ENCODE results near the gene ADAM10.

Gene ADAM10

GRCh38 chr15:58736018-58736643 is 13.4 kb downstream of the ADAM10 start:
- Histone ChIP-seq H3K4me2 (no peak overlapping the region), H3K36me3 (ENCODE audit: insufficient read depth) (no peaks in the 10 kb centered on the region), H3K4me1 (ENCODE audit: low read depth, poor library complexity, severe bottlenecking) (peaks cover 18% of the 10 kb centered on the region), H3K27ac (no peak overlapping the region), H3K79me2 (ENCODE audit: insufficient read depth, low read depth) (peaks cover 92% of the 10 kb centered on the region), H4K20me1 (ENCODE audit: insufficient read depth) (peaks cover 12% of the 10 kb centered on the region), H3K27me3 (ENCODE audit: insufficient read depth, low read depth) (no peaks in the 10 kb centered on the region), H2AFZ (ENCODE audit: low read depth) (no peak overlapping the region), H3K9ac (no peak overlapping the region), H3K4me3 (IDR thresholded peaks at IDR 0.05; ENCODE audit: insufficient read depth, low read depth, low read length) (no peak overlapping the region)
- no peak for TF ChIP-seq CTCF (conservative IDR thresholded peaks at IDR 0.05; ENCODE audit: low read depth, low read length)

- H3K9ac ChIP-seq = no peak overlapping the region
These were observed 14.6 kb downstream of the ADAM10 start for GRCh38 chr15:58734859-58735258.

GRCh38 chr15:58732625-58733363 is 16.7 kb downstream of the ADAM10 start:
- Histone ChIP-seq H3K27ac (no peak overlapping the region), H3K4me1 (ENCODE audit: low read depth, poor library complexity, severe bottlenecking) (peaks cover 19% of the 10 kb centered on the region), H4K20me1 (ENCODE audit: insufficient read depth) (peaks cover 22% of the 10 kb centered on the region), H3K4me3 (IDR thresholded peaks at IDR 0.05; ENCODE audit: insufficient read depth, low read depth, low read length) (no peak overlapping the region), H3K4me2 (no peak overlapping the region), H3K27me3 (ENCODE audit: insufficient read depth, low read depth) (no peaks in the 10 kb centered on the region), H3K36me3 (ENCODE audit: insufficient read depth) (no peaks in the 10 kb centered on the region), H2AFZ (ENCODE audit: low read depth) (no peak overlapping the region), H3K9ac (no peak overlapping the region), H3K79me2 (ENCODE audit: insufficient read depth, low read depth) (peaks cover 92% of the 10 kb centered on the region)
- no peak for TF ChIP-seq CTCF (conservative IDR thresholded peaks at IDR 0.05; ENCODE audit: low read depth, low read length)

More at GRCh38 chr15:58734859-58735258, 14.6 kb downstream of the ADAM10 start:
- TF ChIP-seq CTCF (conservative IDR thresholded peaks at IDR 0.05; ENCODE audit: low read depth, low read length) = no peak
- Histone ChIP-seq H3K79me2 (ENCODE audit: insufficient read depth, low read depth) (peaks cover 92% of the 10 kb centered on the region), H3K4me1 (ENCODE audit: low read depth, poor library complexity, severe bottlenecking) (peaks cover 19% of the 10 kb centered on the region), H4K20me1 (ENCODE audit: insufficient read depth) (peaks cover 22% of the 10 kb centered on the region), H3K27me3 (ENCODE audit: insufficient read depth, low read depth) (no peaks in the 10 kb centered on the region), H3K4me2 (no peak overlapping the region), H2AFZ (ENCODE audit: low read depth) (no peak overlapping the region), H3K4me3 (IDR thresholded peaks at IDR 0.05; ENCODE audit: insufficient read depth, low read depth, low read length) (no peak overlapping the region), H3K27ac (no peak overlapping the region), H3K36me3 (ENCODE audit: insufficient read depth) (no peaks in the 10 kb centered on the region)

DNA sequence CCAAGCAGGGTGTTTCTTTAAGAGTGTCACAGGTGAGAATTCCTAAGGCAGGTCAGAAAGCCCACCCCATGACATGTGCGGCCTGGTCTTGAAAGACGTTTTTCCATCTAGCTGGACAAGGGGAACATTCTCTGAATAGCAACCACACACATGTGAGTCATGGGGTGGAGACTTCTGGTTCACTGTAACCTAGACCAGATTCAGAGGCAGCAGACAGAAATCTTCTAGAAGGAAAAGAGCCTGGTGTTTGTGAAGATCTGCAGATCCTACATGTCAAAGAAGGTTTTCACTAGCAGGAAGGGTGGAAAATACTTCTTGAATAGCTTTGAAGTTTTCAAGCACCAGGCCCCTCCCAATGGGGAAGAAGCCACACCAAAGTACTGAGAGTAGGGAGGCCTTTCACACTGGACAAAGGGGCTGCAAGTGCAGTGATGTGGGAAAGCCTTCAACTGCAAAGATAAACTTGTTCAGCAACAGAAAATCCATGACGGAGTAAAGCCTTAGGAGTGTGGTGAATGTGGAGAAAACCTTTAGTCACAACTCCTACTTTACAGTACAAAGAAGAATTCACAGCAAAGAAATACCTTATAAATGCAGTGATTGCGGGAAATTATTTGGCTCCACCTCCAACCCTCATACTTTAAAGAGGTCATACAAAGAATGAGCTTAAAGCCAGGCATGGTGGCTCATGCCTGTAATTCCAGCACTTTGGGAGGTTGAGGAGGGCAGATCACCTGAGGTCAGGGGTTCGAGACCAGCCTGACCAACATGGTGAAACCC is 17.6 kb downstream of the ADAM10 start:
- no peak for TF ChIP-seq CTCF (conservative IDR thresholded peaks at IDR 0.05; ENCODE audit: low read depth, low read length)
- Histone ChIP-seq H3K27ac (no peak overlapping the region), H3K36me3 (ENCODE audit: insufficient read depth) (no peaks in the 10 kb centered on the region), H3K4me1 (ENCODE audit: low read depth, poor library complexity, severe bottlenecking) (peaks cover 19% of the 10 kb centered on the region), H3K9ac (no peak overlapping the region), H4K20me1 (ENCODE audit: insufficient read depth) (peaks cover 18% of the 10 kb centered on the region), H2AFZ (ENCODE audit: low read depth) (no peak overlapping the region), H3K79me2 (ENCODE audit: insufficient read depth, low read depth) (peaks cover 92% of the 10 kb centered on the region), H3K4me2 (no peak overlapping the region), H3K27me3 (ENCODE audit: insufficient read depth, low read depth) (no peaks in the 10 kb centered on the region), H3K4me3 (IDR thresholded peaks at IDR 0.05; ENCODE audit: insufficient read depth, low read depth, low read length) (no peak overlapping the region)

All from KMS-11 (cell line).